SK-N-MC (cell line): ENCODE measurements around the gene CGNL1.

Experiments used
- DNase-seq: peaks from one replicate; pipeline ENCODE4 v3.0.0-alpha.2; 2011; ENCODE audit warnings: low read depth, low spot score
- H3K27ac ChIP-seq: fragments of 200-600 bp; sonication (generic); 2 replicates; pipeline ENCODE4 v1.5.1; 2016; ENCODE audit warnings: mixed run types
- H3K36me3 ChIP-seq: fragments of 200-600 bp; sonication (generic); 2 replicates; pipeline ENCODE4 v1.6.1; 2017; ENCODE audit warnings: antibody characterized with exemption, low read length, mixed read lengths; ENCODE audit not compliant: insufficient read depth
- H3K4me3 ChIP-seq: fragments of 200-600 bp; sonication (generic); 2 replicates; pipeline ENCODE4 v1.5.1; 2016
- H3K9ac ChIP-seq: fragments of 200-600 bp; sonication (generic); 2 replicates; pipeline ENCODE4 v1.8.0; 2017; ENCODE audit warnings: mixed run types, mixed read lengths; ENCODE audit not compliant: insufficient read length
- H3K9me3 ChIP-seq: fragments of 200-600 bp; sonication (generic); 2 replicates; pipeline ENCODE4 v1.6.1; 2017; ENCODE audit warnings: low read depth, mild to moderate bottlenecking, antibody characterized with exemption, low read length, moderate library complexity, mixed read lengths
- EZH2 ChIP-seq: fragments of 200-600 bp; sonication (generic); IDR thresholded peaks from one replicate; pipeline ENCODE4 v1.6.1; 2017; ENCODE audit warnings: antibody characterized with exemption
- FOXP2 ChIP-seq: optimal IDR thresholded peaks from 2 replicates; pipeline ENCODE3; 2011; ENCODE audit warnings: mild to moderate bottlenecking, moderate library complexity; ENCODE audit not compliant: insufficient read depth; ENCODE audit errors: extremely low read length, control extremely low read depth
- POLR2AphosphoS5 ChIP-seq: IDR thresholded peaks from 2 replicates; pipeline ENCODE4 v1.6.1; 2012; ENCODE audit warnings: mild to moderate bottlenecking, low read depth, low read length, borderline replicate concordance

The CGNL1 gene

DNA sequence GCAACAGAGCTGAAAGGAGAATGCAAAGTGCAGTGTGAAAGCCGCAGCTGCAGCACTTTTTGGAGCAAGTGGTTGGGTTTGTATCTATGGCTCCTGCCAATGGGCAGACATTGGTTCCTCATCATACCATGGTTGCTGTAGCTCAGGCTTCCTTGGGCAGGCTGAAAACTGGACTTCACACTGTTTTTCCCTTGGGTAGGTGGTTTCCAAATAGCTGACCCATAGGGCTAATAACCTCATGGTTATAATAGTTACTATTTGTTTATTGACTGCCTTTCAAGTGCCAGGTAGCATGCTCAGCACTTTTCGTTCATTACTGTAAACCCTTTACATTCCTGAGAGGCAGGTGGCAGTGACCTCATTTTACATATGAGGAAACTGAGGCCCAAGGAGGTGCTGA lies 4.5 kb downstream of the CGNL1 start:
- no peaks in the 10 kb centered on the region for H3K9me3 ChIP-seq
- TF ChIP-seq EZH2 (no peak), POLR2AphosphoS5 (no peak), FOXP2 (no peak)
- no peak for DNase-seq
- no peak overlapping the region for H3K27ac ChIP-seq
- H3K9ac ChIP-seq = no peak overlapping the region
- H3K36me3 ChIP-seq = no peaks in the 10 kb centered on the region
- no peak overlapping the region for H3K4me3 ChIP-seq

GRCh38 chr15:57382215-57382614 lies 5.9 kb downstream of the CGNL1 start:
- Histone ChIP-seq H3K4me3 (no peak overlapping the region), H3K9me3 (no peaks in the 10 kb centered on the region), H3K27ac (no peak overlapping the region), H3K36me3 (no peaks in the 10 kb centered on the region), H3K9ac (no peak overlapping the region)
- no peak for TF ChIP-seq EZH2
- no peak for TF ChIP-seq FOXP2
- no peak for TF ChIP-seq POLR2AphosphoS5
- DNase-seq = no peak

DNA sequence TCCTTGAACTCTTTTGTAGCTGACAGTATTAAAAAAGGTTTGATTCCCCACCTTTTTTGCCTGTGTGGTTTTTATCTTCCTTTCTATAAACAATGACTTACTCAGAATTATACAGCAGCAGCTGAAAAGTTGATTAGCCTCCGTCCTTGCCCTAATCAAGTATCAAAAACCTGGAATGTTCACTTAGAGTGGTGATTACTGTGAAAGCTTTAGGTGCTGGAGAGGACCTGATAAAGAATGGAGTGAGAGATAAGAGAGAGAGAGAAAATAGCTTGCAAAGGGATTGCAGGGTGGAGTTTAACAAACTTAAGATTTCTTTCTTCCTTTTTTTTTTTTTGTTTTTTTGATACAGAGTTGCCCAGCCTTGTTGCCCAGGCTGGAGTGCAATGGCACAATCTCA lies 6.7 kb downstream of the CGNL1 start:
- TF ChIP-seq FOXP2 = no peak
- TF ChIP-seq POLR2AphosphoS5 = no peak
- no peak for TF ChIP-seq EZH2

DNA sequence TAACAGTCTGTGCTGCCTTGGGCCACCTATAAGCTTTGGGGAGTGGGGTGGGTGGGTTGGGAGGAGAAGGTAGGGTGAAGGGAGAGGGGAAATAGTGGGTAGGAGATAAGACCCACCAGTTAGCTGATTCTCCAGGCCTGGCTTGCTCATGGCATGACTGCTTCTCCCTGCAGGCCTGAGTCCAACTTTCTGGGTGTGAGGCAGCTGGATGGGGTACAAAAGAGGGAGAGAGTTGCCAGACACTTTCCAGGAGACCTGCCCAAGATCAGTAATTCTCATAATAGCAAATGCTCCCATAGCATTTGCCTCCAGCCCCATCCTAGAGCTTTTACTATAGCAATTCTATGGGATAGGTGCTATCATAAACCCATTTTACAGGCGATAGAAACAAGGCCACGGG lies 7.7 kb downstream of the CGNL1 start:
- H3K9ac ChIP-seq = no peak overlapping the region

More for the DNA sequence above, 6.7 kb downstream of the CGNL1 start:
- Histone ChIP-seq H3K4me3 (no peak overlapping the region), H3K36me3 (no peaks in the 10 kb centered on the region), H3K9ac (no peak overlapping the region), H3K9me3 (no peaks in the 10 kb centered on the region), H3K27ac (no peak overlapping the region)
- DNase-seq = no peak

GRCh38 chr15:57384816-57385215 lies 8.5 kb downstream of the CGNL1 start:
- Histone ChIP-seq H3K9ac (no peak overlapping the region), H3K4me3 (no peak overlapping the region), H3K36me3 (no peaks in the 10 kb centered on the region), H3K27ac (no peak overlapping the region), H3K9me3 (no peaks in the 10 kb centered on the region)
- TF ChIP-seq FOXP2 = no peak
- no peak for TF ChIP-seq EZH2
- TF ChIP-seq POLR2AphosphoS5 = no peak
- no peak for DNase-seq

More for the DNA sequence above, 7.7 kb downstream of the CGNL1 start:
- no peak for TF ChIP-seq EZH2
- TF ChIP-seq FOXP2 = no peak
- no peak for TF ChIP-seq POLR2AphosphoS5
- H3K4me3 ChIP-seq = no peak overlapping the region
- no peaks in the 10 kb centered on the region for H3K36me3 ChIP-seq
- H3K27ac ChIP-seq = no peak overlapping the region
- DNase-seq = no peak
- H3K9me3 ChIP-seq = no peaks in the 10 kb centered on the region

- H3K4me3 ChIP-seq = no peak overlapping the region
- no peak overlapping the region for H3K27ac ChIP-seq
- H3K9me3 ChIP-seq = no peaks in the 10 kb centered on the region
- no peaks in the 10 kb centered on the region for H3K36me3 ChIP-seq
- no peak for DNase-seq
- TF ChIP-seq POLR2AphosphoS5 = no peak
- TF ChIP-seq FOXP2 = no peak
- TF ChIP-seq EZH2 = no peak
- H3K9ac ChIP-seq = no peak overlapping the region
Observed at GRCh38 chr15:57385923-57386390, 9.7 kb downstream of the CGNL1 start.

- H3K27ac ChIP-seq = no peak overlapping the region
- H3K9me3 ChIP-seq = no peaks in the 10 kb centered on the region
- no peak overlapping the region for H3K4me3 ChIP-seq
- TF ChIP-seq POLR2AphosphoS5 = no peak
- TF ChIP-seq FOXP2 = no peak
- TF ChIP-seq EZH2 = no peak
- H3K9ac ChIP-seq = no peak overlapping the region
- DNase-seq = no peak
- no peaks in the 10 kb centered on the region for H3K36me3 ChIP-seq
Observed at GRCh38 chr15:57386976-57387375, 10.7 kb downstream of the CGNL1 start.

DNA sequence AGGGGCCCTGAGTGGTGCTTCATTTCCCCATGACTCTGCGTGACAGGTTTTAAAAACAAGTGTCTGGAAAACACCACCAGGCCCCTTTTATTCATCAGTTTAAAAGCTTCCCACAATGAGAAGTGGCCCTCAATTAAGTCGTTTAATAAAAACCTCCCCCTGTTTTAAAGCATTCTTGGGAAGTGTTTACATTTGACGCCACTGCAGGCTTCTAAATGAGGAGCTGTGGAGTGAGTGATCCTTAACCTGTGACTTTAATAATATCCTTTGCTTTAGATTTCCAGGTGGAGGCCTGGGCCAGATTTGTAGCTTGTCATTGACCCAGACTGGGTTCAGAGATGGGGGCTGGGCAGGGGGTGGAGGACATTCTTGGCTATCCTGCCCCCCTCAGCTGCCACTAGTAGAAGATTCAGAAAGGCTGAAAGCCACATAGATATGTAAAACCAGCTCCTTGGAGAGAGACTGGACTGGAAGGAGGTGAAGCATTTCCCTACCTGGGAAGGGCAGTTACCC lies 11.3 kb downstream of the CGNL1 start:
- TF ChIP-seq FOXP2 (no peak), POLR2AphosphoS5 (no peak), EZH2 (no peak)

GRCh38 chr15:57388464-57388863 lies 12.2 kb downstream of the CGNL1 start:
- H3K27ac ChIP-seq = no peak overlapping the region
- H3K36me3 ChIP-seq = no peaks in the 10 kb centered on the region
- TF ChIP-seq EZH2 (no peak), FOXP2 (no peak), POLR2AphosphoS5 (no peak)
- no peaks in the 10 kb centered on the region for H3K9me3 ChIP-seq
- no peak overlapping the region for H3K4me3 ChIP-seq
- no peak overlapping the region for H3K9ac ChIP-seq
- no peak for DNase-seq

More for the DNA sequence above, 11.3 kb downstream of the CGNL1 start:
- no peak for DNase-seq
- Histone ChIP-seq H3K4me3 (no peak overlapping the region), H3K9me3 (no peaks in the 10 kb centered on the region), H3K27ac (no peak overlapping the region), H3K36me3 (no peaks in the 10 kb centered on the region), H3K9ac (no peak overlapping the region)
